ENCODE measurements around the gene P3H2.

P3H2 gene

DNA sequence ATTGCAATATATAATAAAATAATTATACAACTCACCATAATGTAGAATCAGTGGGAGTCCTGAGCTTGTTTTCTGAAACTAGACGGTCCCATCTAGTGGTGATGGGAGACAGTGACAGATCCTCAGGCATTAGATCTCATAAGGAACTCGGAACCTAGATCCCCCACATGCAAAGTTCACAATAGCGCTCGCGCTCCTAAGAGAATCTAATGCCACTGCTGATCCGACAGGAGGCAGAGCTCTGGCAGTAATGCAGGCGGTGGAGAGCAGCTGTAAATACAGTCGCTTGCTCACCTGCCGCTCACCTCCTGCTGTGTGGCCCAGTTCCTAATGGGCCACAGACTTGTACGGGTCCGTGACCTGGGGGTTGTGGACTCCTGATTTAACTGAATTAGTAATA, 87.8 kb downstream of the P3H2 start:
- no peaks in the 10 kb centered on the region for H3K9me3 ChIP-seq
- H3K27ac ChIP-seq: no peak overlapping the region
- TF ChIP-seq, protein P1, sequence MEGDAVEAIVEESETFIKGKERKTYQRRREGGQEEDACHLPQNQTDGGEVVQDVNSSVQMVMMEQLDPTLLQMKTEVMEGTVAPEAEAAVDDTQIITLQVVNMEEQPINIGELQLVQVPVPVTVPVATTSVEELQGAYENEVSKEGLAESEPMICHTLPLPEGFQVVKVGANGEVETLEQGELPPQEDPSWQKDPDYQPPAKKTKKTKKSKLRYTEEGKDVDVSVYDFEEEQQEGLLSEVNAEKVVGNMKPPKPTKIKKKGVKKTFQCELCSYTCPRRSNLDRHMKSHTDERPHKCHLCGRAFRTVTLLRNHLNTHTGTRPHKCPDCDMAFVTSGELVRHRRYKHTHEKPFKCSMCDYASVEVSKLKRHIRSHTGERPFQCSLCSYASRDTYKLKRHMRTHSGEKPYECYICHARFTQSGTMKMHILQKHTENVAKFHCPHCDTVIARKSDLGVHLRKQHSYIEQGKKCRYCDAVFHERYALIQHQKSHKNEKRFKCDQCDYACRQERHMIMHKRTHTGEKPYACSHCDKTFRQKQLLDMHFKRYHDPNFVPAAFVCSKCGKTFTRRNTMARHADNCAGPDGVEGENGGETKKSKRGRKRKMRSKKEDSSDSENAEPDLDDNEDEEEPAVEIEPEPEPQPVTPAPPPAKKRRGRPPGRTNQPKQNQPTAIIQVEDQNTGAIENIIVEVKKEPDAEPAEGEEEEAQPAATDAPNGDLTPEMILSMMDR (IDR thresholded peaks at IDR 0.05): no peak
- no peak overlapping the region for H3K4me3 ChIP-seq (ENCODE audit: low read depth in 1 of 2, low read length in 1 of 2)
- no peaks in the 10 kb centered on the region for H3K4me1 ChIP-seq (ENCODE audit: control insufficient read depth in 1 of 2, insufficient read depth in 1 of 2, low read depth in 1 of 2, low read length in 1 of 2)
- no peaks in the 10 kb centered on the region for H3K27me3 ChIP-seq
- no peaks in the 10 kb centered on the region for H3K36me3 ChIP-seq

DNA sequence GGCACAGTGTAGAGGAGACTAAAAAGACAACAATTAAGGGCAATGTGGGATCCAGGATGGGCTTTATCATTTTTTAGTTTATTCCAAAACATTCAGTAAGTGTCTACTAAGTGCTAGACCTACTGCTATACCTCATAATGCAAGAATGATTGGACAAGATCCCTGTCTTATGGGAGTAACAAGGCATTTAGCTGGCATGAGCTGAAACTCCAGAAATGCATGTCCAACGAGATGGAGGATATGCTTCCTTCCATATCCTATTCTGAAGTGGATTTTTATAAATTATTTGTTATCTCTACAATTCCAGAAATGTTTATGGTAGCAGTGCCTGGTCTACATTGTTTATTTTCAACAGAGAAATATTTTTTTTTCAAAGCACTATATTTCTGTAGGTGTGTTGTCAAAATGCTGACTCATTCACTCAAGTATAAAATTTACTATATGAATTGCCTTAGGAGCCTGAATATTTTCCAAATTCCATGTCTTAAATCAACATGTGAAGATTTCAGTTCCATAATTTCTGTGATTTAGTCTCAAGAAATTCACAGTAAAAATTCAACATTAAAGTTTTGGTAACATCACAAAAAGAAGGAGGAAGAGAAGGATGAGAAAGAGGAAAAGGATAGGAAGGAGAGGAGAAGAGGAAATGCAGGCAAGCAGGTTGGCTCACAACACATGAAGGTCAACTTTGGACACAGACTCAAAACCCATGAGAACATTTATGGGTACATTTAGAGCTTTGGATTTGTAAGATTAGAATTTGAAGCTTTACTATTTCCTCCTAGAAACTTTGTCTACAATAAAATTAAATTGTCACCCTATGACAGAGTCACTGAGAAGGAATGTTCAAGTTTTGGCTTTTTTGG, 88.6 kb downstream of the P3H2 start:
- Histone ChIP-seq H3K27me3 (no peaks in the 10 kb centered on the region), H3K4me3 (ENCODE audit: low read depth in 1 of 2, low read length in 1 of 2) (no peak overlapping the region), H3K4me1 (ENCODE audit: control insufficient read depth in 1 of 2, insufficient read depth in 1 of 2, low read depth in 1 of 2, low read length in 1 of 2) (no peaks in the 10 kb centered on the region), H3K9me3 (no peaks in the 10 kb centered on the region), H3K27ac (no peak overlapping the region), H3K36me3 (no peaks in the 10 kb centered on the region)
- TF ChIP-seq, protein P1 (IDR thresholded peaks at IDR 0.05): no peak

DNA sequence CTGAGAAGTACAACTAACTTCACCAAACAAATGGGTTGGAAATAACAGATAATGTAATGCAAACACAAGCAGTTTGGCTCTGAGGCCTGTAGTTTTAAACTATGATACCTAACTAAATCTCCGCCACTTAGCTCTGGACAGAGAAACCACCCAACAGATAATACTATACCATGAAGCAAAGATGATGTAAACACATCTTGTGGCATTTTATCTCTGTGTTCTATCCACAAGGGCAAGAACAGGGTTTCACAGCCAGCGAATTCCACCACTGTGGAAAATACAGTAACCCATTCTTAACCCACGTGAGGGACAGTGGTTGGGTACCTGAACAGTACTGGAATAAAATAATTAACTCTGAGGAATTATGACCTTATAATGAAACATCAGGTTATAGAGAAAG, 93.6 kb downstream of the P3H2 start:
- TF ChIP-seq, protein P1 (IDR thresholded peaks at IDR 0.05): no peak

DNA sequence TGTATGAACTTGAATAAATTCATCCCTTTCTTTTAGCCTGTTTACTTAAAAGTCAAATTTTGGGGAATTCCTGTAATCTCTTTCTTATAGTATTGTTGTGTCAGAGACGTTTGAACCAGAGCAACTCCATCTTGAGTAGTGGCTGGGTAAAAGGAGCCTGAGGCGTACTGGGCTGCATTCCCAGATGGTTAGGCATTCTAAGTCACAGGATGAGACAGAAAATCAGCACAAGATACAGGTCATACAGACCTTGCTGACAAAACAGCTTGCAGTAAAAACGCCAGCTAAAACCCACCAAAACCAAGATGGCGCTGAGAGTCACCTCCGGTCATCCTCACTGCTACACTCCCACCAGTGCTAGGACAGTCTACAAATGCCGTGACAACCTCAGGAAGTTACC, 94.5 kb downstream of the P3H2 start:
- H3K27me3 ChIP-seq: no peaks in the 10 kb centered on the region
- no peaks in the 10 kb centered on the region for H3K36me3 ChIP-seq
- no peak overlapping the region for H3K27ac ChIP-seq
- TF ChIP-seq, protein P1 (IDR thresholded peaks at IDR 0.05): no peak
- H3K9me3 ChIP-seq: no peaks in the 10 kb centered on the region
- H3K4me3 ChIP-seq (ENCODE audit: low read depth in 1 of 2, low read length in 1 of 2): no peak overlapping the region
- H3K4me1 ChIP-seq (ENCODE audit: control insufficient read depth in 1 of 2, insufficient read depth in 1 of 2, low read depth in 1 of 2, low read length in 1 of 2): no peaks in the 10 kb centered on the region

More for the DNA sequence above, 93.6 kb downstream of the P3H2 start:
- Histone ChIP-seq H3K27me3 (no peaks in the 10 kb centered on the region), H3K4me3 (ENCODE audit: low read depth in 1 of 2, low read length in 1 of 2) (no peak overlapping the region), H3K36me3 (no peaks in the 10 kb centered on the region), H3K27ac (no peak overlapping the region), H3K9me3 (no peaks in the 10 kb centered on the region), H3K4me1 (ENCODE audit: control insufficient read depth in 1 of 2, insufficient read depth in 1 of 2, low read depth in 1 of 2, low read length in 1 of 2) (no peaks in the 10 kb centered on the region)

DNA sequence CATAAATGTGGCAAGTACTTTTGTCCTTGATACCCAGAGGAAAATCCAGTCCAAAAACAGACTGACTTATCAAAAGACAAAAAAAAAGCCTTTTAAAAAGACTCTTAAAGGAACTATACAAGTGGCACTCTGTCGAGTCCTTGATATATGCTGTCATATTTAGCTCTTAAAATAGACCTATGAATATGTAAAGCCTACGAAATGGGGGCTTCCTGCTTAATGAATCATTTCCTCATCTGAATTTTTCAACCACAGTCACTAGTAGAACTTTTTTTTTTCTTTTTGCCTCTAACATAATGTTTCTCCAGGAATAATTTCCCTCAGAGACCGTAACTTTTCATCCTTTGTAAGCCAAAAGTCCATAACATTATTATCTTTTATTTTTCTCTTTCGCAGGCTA, 95.8 kb downstream of the P3H2 start:
- Histone ChIP-seq H3K27me3 (no peaks in the 10 kb centered on the region), H3K9me3 (no peaks in the 10 kb centered on the region), H3K4me3 (ENCODE audit: low read depth in 1 of 2, low read length in 1 of 2) (no peak overlapping the region), H3K27ac (no peak overlapping the region), H3K36me3 (no peaks in the 10 kb centered on the region), H3K4me1 (ENCODE audit: control insufficient read depth in 1 of 2, insufficient read depth in 1 of 2, low read depth in 1 of 2, low read length in 1 of 2) (no peaks in the 10 kb centered on the region)
- TF ChIP-seq, protein P1 (IDR thresholded peaks at IDR 0.05): no peak

Data from neutrophil (primary cell).